ENCODE results near the gene BTN3A1. TPM values are rescaled to one million over a fixed set of nuclear protein-coding genes. Genes with fewer than 3 reads are reported as not detected.

The BTN3A1 gene
- total RNA-seq, 1 experiment from 2014 or later, result 2.0 TPM

- no peaks in the 10 kb centered on the region for H3K9me3 ChIP-seq
- Mint-ChIP-seq H3K9me3 (ENCODE audit: unreplicated experiment) (no peaks in the 10 kb centered on the region), H3K36me3 (ENCODE audit: insufficient read depth, unreplicated experiment) (peaks cover 6% of the 10 kb centered on the region), H3K4me3 (ENCODE audit: unreplicated experiment) (peak overlapping the region; percentile 100), H3K27me3 (ENCODE audit: insufficient read depth, unreplicated experiment) (no peaks in the 10 kb centered on the region), H3K27ac (ENCODE audit: unreplicated experiment) (no peak overlapping the region), H3K4me1 (ENCODE audit: low read depth, unreplicated experiment) (peaks cover 15% of the 10 kb centered on the region)
- no TSS peak for BruUV-seq (replicated peaks)
- no peak for TF ChIP-seq CTCF (IDR thresholded peaks at IDR 0.05; ENCODE audit: insufficient read depth in 1 of 2, low read depth in 1 of 2, low read length in 1 of 2, severe bottlenecking in 1 of 2, unreplicated experiment in 1 of 2)
- no peak for DNase-seq
- H3K4me3 ChIP-seq (ENCODE audit: low read depth, low read length), result no peak overlapping the region
- no peaks in the 10 kb centered on the region for H3K27me3 ChIP-seq (replicated peaks; ENCODE audit: control insufficient read depth, insufficient read depth, low read length)
- POLR2A ChIA-PET, result no interaction called here
- CTCF ChIA-PET, result no interaction called here
- intact Hi-C loops (cut with micrococcal nuclease; ENCODE audit: unreplicated experiment), result loop anchor here (2.0 kb wide), 1 partner anchor 39 kb away; no protein-coding TSS in a partner anchor
- H3K4me1 ChIP-seq, result no peaks in the 10 kb centered on the region
- no peaks in the 10 kb centered on the region for H3K36me3 ChIP-seq (ENCODE audit: control insufficient read depth, insufficient read depth, low read length)
These were observed 20.0 kb upstream of the BTN3A1 start for GRCh38 chr6:26382121-26382520.

- no peak for TF ChIP-seq CTCF (IDR thresholded peaks at IDR 0.05; ENCODE audit: insufficient read depth in 1 of 2, low read depth in 1 of 2, low read length in 1 of 2, severe bottlenecking in 1 of 2, unreplicated experiment in 1 of 2)
- no peaks in the 10 kb centered on the region for H3K36me3 ChIP-seq (ENCODE audit: control insufficient read depth, insufficient read depth, low read length)
- H3K4me3 Mint-ChIP-seq (ENCODE audit: unreplicated experiment), result peak overlapping the region; percentile 100
- H3K9me3 Mint-ChIP-seq (ENCODE audit: unreplicated experiment), result no peaks in the 10 kb centered on the region
- H3K36me3 Mint-ChIP-seq (ENCODE audit: insufficient read depth, unreplicated experiment), result peaks cover 6% of the 10 kb centered on the region
- H3K27me3 ChIP-seq (replicated peaks; ENCODE audit: control insufficient read depth, insufficient read depth, low read length), result no peaks in the 10 kb centered on the region
- H3K4me1 ChIP-seq, result peaks cover 9% of the 10 kb centered on the region
- ChIA-PET POLR2A (no interaction called here), CTCF (no interaction called here)
- H3K27ac Mint-ChIP-seq (ENCODE audit: unreplicated experiment), result peak overlapping the region; percentile 94
- no peaks in the 10 kb centered on the region for H3K27me3 Mint-ChIP-seq (ENCODE audit: insufficient read depth, unreplicated experiment)
- no peaks in the 10 kb centered on the region for H3K9me3 ChIP-seq
- peak overlapping the region; percentile 56 for H3K4me3 ChIP-seq (ENCODE audit: low read depth, low read length)
- no TSS peak for BruUV-seq (replicated peaks)
- intact Hi-C loops (cut with micrococcal nuclease; ENCODE audit: unreplicated experiment), result loop anchor here (2.0 kb wide), 1 partner anchor 37 kb away; no protein-coding TSS in a partner anchor
- peaks cover 22% of the 10 kb centered on the region for H3K4me1 Mint-ChIP-seq (ENCODE audit: low read depth, unreplicated experiment)
- peak in 1 of 2 experiments; percentile 12 for DNase-seq
These were observed 18.3 kb upstream of the BTN3A1 start for GRCh38 chr6:26383624-26384417.

- ChIA-PET POLR2A (no interaction called here), CTCF (no interaction called here)
These were observed 16.3 kb upstream of the BTN3A1 start for GRCh38 chr6:26385734-26386125.

More at GRCh38 chr6:26385734-26386125, 16.3 kb upstream of the BTN3A1 start:
- H3K4me1 ChIP-seq, result peaks cover 9% of the 10 kb centered on the region
- Mint-ChIP-seq H3K4me3 (ENCODE audit: unreplicated experiment) (no peak overlapping the region), H3K27me3 (ENCODE audit: insufficient read depth, unreplicated experiment) (no peaks in the 10 kb centered on the region), H3K4me1 (ENCODE audit: low read depth, unreplicated experiment) (peaks cover 22% of the 10 kb centered on the region), H3K9me3 (ENCODE audit: unreplicated experiment) (no peaks in the 10 kb centered on the region), H3K27ac (ENCODE audit: unreplicated experiment) (no peak overlapping the region), H3K36me3 (ENCODE audit: insufficient read depth, unreplicated experiment) (peaks cover 6% of the 10 kb centered on the region)
- no peaks in the 10 kb centered on the region for H3K27me3 ChIP-seq (replicated peaks; ENCODE audit: control insufficient read depth, insufficient read depth, low read length)
- intact Hi-C loops (cut with micrococcal nuclease; ENCODE audit: unreplicated experiment), result no loop called here
- no peak overlapping the region for H3K4me3 ChIP-seq (ENCODE audit: low read depth, low read length)
- TF ChIP-seq CTCF (IDR thresholded peaks at IDR 0.05; ENCODE audit: insufficient read depth in 1 of 2, low read depth in 1 of 2, low read length in 1 of 2, severe bottlenecking in 1 of 2, unreplicated experiment in 1 of 2), result no peak
- H3K9me3 ChIP-seq, result no peaks in the 10 kb centered on the region
- no peak for DNase-seq
- no peaks in the 10 kb centered on the region for H3K36me3 ChIP-seq (ENCODE audit: control insufficient read depth, insufficient read depth, low read length)
- no TSS peak for BruUV-seq (replicated peaks)

Data from Caco-2 (cell line).